A673 (cell line): ENCODE results near the gene SEMA6A. TPM values are rescaled to one million over a fixed set of nuclear protein-coding genes. Genes with fewer than 3 reads are reported as not detected.

Experiments
- BruUV-seq: library from RNA; stranded (reverse); fragments of 400-500 nt; replicated peaks from 2 replicates; lab custom pipeline; 2021; lab: Mats Ljungman, UMichigan
- CTCF ChIA-PET: fragments of 300-600 bp; sonication (Branson Sonifier 250); formaldehyde crosslinking; loops from one replicate; lab custom pipeline; 2022; ENCODE audit warnings: antibody characterized with exemption; lab: Charles Lee
- POLR2A ChIA-PET: fragments of 300-600 bp; sonication (Branson Sonifier 250); formaldehyde crosslinking; loops from one replicate; lab custom pipeline; 2022; ENCODE audit warnings: antibody characterized with exemption; ENCODE audit not compliant: low non-redundant PET; lab: Charles Lee
- DNase-seq: peaks from one replicate; pipeline ENCODE4 v3.0.0-alpha.2; 2015; ENCODE audit warnings: low spot score
- H3K27ac ChIP-seq: fragments of 200-600 bp; sonication (generic); 2 replicates; pipeline ENCODE4 v1.5.1; 2016; ENCODE audit warnings: mixed run types, low read depth, mild to moderate bottlenecking, mixed read lengths, antibody characterized with exemption, low read length; ENCODE audit not compliant: poor library complexity, severe bottlenecking
- H3K27me3 ChIP-seq: fragments of 200-600 bp; sonication (generic); replicated peaks from 2 replicates; pipeline ENCODE4 v1.6.1; 2017; ENCODE audit warnings: mixed run types, low read depth, mild to moderate bottlenecking, mixed read lengths, antibody characterized with exemption, low read length; ENCODE audit not compliant: insufficient read depth, poor library complexity
- H3K36me3 ChIP-seq: fragments of 200-600 bp; sonication (generic); 2 replicates; pipeline ENCODE4 v1.6.1; 2016; ENCODE audit warnings: mixed run types, mild to moderate bottlenecking, mixed read lengths, antibody characterized with exemption, low read length; ENCODE audit not compliant: insufficient read depth, poor library complexity, severe bottlenecking
- H3K4me1 ChIP-seq: fragments of 200-600 bp; sonication (generic); 2 replicates; pipeline ENCODE4 v1.6.1; 2017; ENCODE audit warnings: mixed run types, mild to moderate bottlenecking, mixed read lengths, antibody characterized with exemption, low read length; ENCODE audit not compliant: insufficient read depth, poor library complexity, severe bottlenecking
- H3K4me3 ChIP-seq: fragments of 200-600 bp; sonication (generic); 2 replicates; pipeline ENCODE4 v1.5.1; 2016; ENCODE audit warnings: low read depth, mixed run types, mild to moderate bottlenecking, mixed read lengths, low read length; ENCODE audit not compliant: poor library complexity, severe bottlenecking
- H3K9me3 ChIP-seq: fragments of 200-600 bp; sonication (generic); 2 replicates; pipeline ENCODE4 v1.6.1; 2016; ENCODE audit warnings: mixed run types, low read depth, mild to moderate bottlenecking, mixed read lengths, antibody characterized with exemption, low read length; ENCODE audit not compliant: poor library complexity, severe bottlenecking
- EZH2 ChIP-seq: fragments of 200-600 bp; sonication (generic); IDR thresholded peaks from 2 replicates; pipeline ENCODE4 v1.6.1; 2017; ENCODE audit warnings: borderline replicate concordance, low read depth, mild to moderate bottlenecking, mixed read lengths, antibody characterized with exemption, low read length; ENCODE audit not compliant: poor library complexity, severe bottlenecking
- intact Hi-C: fragments of 100-400 bp; cut with micrococcal nuclease; formaldehyde crosslinking; loops from one replicate; pipeline ENCODE4 v1.10.0; 2022; ENCODE audit not compliant: unreplicated experiment
- total RNA-seq: library from RNA; stranded (reverse); gene quantifications from 2 replicates; pipeline ENCODE4 v1.2.3, GENCODE V29; 2021
- TF ChIP-seq, protein P1 (sequence below): fragments of 300-800, 200-600 bp; sonication (generic); conservative IDR thresholded peaks from 2 replicates; pipeline ENCODE4 v1.5.1; 2017; ENCODE audit warnings: low read depth, mild to moderate bottlenecking, antibody characterized with exemption, low read length, moderate library complexity, mixed read lengths

The SEMA6A gene
- total RNA-seq, 1 experiment from 2014 or later, result 10.6 TPM

DNA sequence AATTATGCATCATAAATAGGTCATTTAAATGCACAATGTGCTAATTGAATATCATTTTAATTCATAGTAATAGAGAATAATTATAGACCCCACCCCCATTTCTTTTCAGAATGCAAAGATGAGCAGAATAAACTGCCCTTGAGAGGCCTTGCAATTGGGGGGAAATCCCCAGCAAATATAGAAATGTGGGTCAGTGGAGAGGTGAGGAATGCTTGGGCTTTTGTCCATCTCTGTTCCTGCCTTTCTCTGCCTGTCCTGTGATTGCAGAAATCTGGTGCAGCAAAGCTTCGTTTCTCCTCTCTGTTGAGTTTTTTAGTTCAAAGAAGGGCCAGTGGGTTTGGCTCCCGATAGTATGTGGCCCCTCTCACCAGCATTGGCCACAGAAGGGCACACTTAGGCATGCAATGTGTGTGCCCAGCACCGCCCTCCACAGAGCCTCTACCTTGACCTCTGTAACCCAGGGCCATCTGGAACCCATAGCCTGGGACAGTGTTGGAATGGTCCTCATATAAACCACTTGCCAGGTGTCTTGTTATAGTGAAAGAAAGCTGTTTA, 164.2 kb downstream of the SEMA6A start:
- no peaks in the 10 kb centered on the region for H3K36me3 ChIP-seq
- ChIA-PET POLR2A (no interaction called here), CTCF (no interaction called here)
- BruUV-seq, result no TSS peak
- no peak overlapping the region for H3K27ac ChIP-seq
- DNase-seq, result no peak
- TF ChIP-seq, protein P1, sequence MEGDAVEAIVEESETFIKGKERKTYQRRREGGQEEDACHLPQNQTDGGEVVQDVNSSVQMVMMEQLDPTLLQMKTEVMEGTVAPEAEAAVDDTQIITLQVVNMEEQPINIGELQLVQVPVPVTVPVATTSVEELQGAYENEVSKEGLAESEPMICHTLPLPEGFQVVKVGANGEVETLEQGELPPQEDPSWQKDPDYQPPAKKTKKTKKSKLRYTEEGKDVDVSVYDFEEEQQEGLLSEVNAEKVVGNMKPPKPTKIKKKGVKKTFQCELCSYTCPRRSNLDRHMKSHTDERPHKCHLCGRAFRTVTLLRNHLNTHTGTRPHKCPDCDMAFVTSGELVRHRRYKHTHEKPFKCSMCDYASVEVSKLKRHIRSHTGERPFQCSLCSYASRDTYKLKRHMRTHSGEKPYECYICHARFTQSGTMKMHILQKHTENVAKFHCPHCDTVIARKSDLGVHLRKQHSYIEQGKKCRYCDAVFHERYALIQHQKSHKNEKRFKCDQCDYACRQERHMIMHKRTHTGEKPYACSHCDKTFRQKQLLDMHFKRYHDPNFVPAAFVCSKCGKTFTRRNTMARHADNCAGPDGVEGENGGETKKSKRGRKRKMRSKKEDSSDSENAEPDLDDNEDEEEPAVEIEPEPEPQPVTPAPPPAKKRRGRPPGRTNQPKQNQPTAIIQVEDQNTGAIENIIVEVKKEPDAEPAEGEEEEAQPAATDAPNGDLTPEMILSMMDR, result no peak
- TF ChIP-seq EZH2, result no peak
- intact Hi-C loops, result no loop called here
- H3K4me3 ChIP-seq, result no peak overlapping the region
- H3K27me3 ChIP-seq, result no peaks in the 10 kb centered on the region
- H3K9me3 ChIP-seq, result no peaks in the 10 kb centered on the region
- H3K4me1 ChIP-seq, result no peaks in the 10 kb centered on the region

DNA sequence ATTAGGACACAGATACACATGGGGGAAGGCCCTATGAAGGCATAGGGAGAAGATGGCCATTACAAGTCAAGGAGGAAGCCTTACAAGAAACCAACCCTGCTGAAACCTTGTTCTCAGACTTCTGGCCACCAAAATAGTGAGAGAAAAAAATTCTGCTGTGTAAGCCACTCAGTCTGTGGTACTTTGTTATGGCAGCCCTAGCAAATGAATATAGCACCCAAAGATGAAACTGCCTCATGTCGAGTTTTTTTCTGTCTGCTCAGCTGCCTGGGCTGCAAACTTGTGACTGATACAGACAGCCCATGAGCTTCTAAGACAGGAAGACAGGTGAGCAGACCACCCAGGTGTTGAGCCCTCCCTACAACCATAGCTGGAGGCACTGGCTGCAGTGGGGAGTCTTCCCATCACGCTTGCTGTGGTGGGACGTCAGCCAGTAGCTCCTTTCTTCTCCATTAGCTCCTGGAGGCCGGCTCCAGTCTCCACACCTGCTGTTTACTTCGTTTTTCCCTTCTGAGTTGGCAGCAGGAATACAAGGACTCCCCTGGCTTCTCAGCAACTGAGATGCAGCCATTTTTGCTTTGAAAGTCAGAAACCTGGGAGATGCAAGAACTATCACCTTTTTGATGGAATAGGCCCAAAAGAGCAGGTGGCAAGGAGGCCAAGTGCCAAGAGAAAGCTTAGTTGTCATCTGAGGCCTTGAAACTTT, 164.9 kb downstream of the SEMA6A start:
- no peak for DNase-seq

DNA sequence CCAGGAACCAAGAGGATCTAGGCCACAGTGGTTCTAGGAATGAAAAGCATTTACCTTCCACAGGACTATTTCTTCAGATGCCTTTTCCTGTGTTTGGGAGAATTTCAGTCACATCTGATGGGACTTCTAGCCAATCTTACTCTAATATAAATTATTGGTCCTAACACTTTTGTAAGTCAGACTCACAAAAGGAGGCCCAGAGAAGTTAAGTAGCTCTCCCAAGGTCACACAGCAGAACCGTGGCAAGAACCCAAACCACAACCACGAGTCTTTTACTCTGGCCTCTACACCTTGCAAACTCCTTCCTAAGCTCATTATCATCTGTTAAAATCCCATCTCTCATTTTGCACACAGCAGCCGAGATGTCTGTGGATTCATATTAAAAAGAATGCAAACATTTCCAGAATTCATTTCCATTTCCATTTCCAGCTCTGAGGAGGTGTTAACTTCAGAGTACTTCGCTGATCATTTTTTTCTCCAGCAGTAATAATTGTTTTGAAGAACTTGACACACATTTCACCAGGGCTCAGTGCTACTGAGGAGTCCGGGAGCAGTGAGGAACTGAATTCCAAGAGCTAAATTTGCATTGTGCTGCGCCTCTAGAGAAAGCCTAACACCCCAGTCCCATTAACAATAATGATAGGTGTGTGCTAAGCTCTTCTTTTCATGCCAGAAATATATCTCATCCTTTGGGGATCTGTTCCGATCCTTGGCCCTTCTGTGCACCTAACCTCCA, 168.1 kb downstream of the SEMA6A start:
- Histone ChIP-seq H3K9me3 (no peaks in the 10 kb centered on the region), H3K4me3 (no peak overlapping the region), H3K4me1 (no peaks in the 10 kb centered on the region), H3K36me3 (no peaks in the 10 kb centered on the region), H3K27me3 (no peaks in the 10 kb centered on the region), H3K27ac (no peak overlapping the region)
- ChIA-PET POLR2A (no interaction called here), CTCF (no interaction called here)
- intact Hi-C loops, result no loop called here
- no peak for DNase-seq
- TF ChIP-seq, protein P1, result no peak
- no peak for TF ChIP-seq EZH2
- BruUV-seq, result no TSS peak

More for the DNA sequence above, 164.9 kb downstream of the SEMA6A start:
- POLR2A ChIA-PET, result no interaction called here
- no peaks in the 10 kb centered on the region for H3K9me3 ChIP-seq
- TF ChIP-seq, protein P1, result no peak
- TF ChIP-seq EZH2, result no peak
- H3K27ac ChIP-seq, result no peak overlapping the region
- H3K36me3 ChIP-seq, result no peaks in the 10 kb centered on the region
- H3K27me3 ChIP-seq, result no peaks in the 10 kb centered on the region
- H3K4me3 ChIP-seq, result no peak overlapping the region
- H3K4me1 ChIP-seq, result no peaks in the 10 kb centered on the region
- BruUV-seq, result no TSS peak
- intact Hi-C loops, result no loop called here
- CTCF ChIA-PET, result no interaction called here
